Progenitor cell of endocrine pancreas (in vitro differentiated cells): ENCODE results near the gene CCDC146. TPM values are rescaled to one million over a fixed set of nuclear protein-coding genes. Genes with fewer than 3 reads are reported as not detected.
"Not testable (repeated sequence)": the region's sequence is repeated elsewhere in the genome, so short reads cannot be mapped to it uniquely, and the experiment has no call there.

Experiments used
- DNase-seq: peaks from one replicate; pipeline ENCODE4 v3.0.0; 2021; ENCODE audit warnings: low spot score; ENCODE audit not compliant: unreplicated experiment
- H3K27ac Mint-ChIP-seq: 2 replicates; pipeline ENCODE4 v1.8.0; 2021; ENCODE audit warnings: mild to moderate bottlenecking, moderate library complexity, mixed read lengths
- H3K27me3 Mint-ChIP-seq: 2 replicates; pipeline ENCODE4 v1.8.0; 2021; ENCODE audit warnings: mixed read lengths
- H3K36me3 Mint-ChIP-seq: 2 replicates; pipeline ENCODE4 v1.8.0; 2022; ENCODE audit warnings: mixed read lengths; ENCODE audit not compliant: insufficient read depth
- H3K4me1 Mint-ChIP-seq: 2 replicates; pipeline ENCODE4 v1.8.0; 2021; ENCODE audit warnings: low read depth, mixed read lengths
- H3K4me3 Mint-ChIP-seq: 2 replicates; pipeline ENCODE4 v1.8.0; 2021; ENCODE audit warnings: low read depth, mild to moderate bottlenecking, moderate library complexity, mixed read lengths
- H3K9me3 Mint-ChIP-seq: 2 replicates; pipeline ENCODE4 v1.8.0; 2021; ENCODE audit warnings: low read depth, mixed read lengths
- CTCF ChIP-seq: fragments of 200-600 bp; sonication (generic); IDR thresholded peaks from one replicate; pipeline ENCODE4 v1.5.0; 2021; ENCODE audit warnings: antibody characterized with exemption, mild to moderate bottlenecking; ENCODE audit not compliant: unreplicated experiment
- total RNA-seq: library from RNA; stranded (reverse); gene quantifications from 2 replicates; pipeline ENCODE4 v1.2.1, GENCODE V29; 2021

Gene CCDC146
- total RNA-seq, 1 donor from 2014 or later: 14.8 TPM

GRCh38 chr7:77107659-77108058, 14.8 kb upstream of the CCDC146 start:
- H3K36me3 Mint-ChIP-seq, H3K27me3 Mint-ChIP-seq, H3K4me3 Mint-ChIP-seq: not testable (repeated sequence)

GRCh38 chr7:77108362-77108761, 14.1 kb upstream of the CCDC146 start:
- not testable (repeated sequence) for H3K27me3 Mint-ChIP-seq, H3K4me3 Mint-ChIP-seq, DNase-seq, H3K27ac Mint-ChIP-seq, H3K36me3 Mint-ChIP-seq, H3K9me3 Mint-ChIP-seq, H3K4me1 Mint-ChIP-seq

More at GRCh38 chr7:77107659-77108058, 14.8 kb upstream of the CCDC146 start:
- DNase-seq, H3K4me1 Mint-ChIP-seq, H3K27ac Mint-ChIP-seq, H3K9me3 Mint-ChIP-seq: not testable (repeated sequence)

GRCh38 chr7:77112719-77113306, 9.6 kb upstream of the CCDC146 start:
- not testable (repeated sequence) for H3K27ac Mint-ChIP-seq, H3K36me3 Mint-ChIP-seq, H3K4me1 Mint-ChIP-seq, H3K27me3 Mint-ChIP-seq, DNase-seq, H3K4me3 Mint-ChIP-seq, H3K9me3 Mint-ChIP-seq
- TF ChIP-seq CTCF: peak; percentile 59

- H3K9me3 Mint-ChIP-seq, H3K27me3 Mint-ChIP-seq, H3K36me3 Mint-ChIP-seq, H3K27ac Mint-ChIP-seq, H3K4me3 Mint-ChIP-seq, H3K4me1 Mint-ChIP-seq, DNase-seq: not testable (repeated sequence)
These were observed 3.1 kb downstream of the CCDC146 start for GRCh38 chr7:77125486-77125885.

GRCh38 chr7:77127009-77127408, 4.6 kb downstream of the CCDC146 start:
- H3K4me3 Mint-ChIP-seq, DNase-seq, H3K4me1 Mint-ChIP-seq, H3K9me3 Mint-ChIP-seq, H3K36me3 Mint-ChIP-seq, H3K27me3 Mint-ChIP-seq, H3K27ac Mint-ChIP-seq: not testable (repeated sequence)

- H3K27me3 Mint-ChIP-seq, H3K36me3 Mint-ChIP-seq, H3K4me1 Mint-ChIP-seq, H3K27ac Mint-ChIP-seq, DNase-seq, H3K4me3 Mint-ChIP-seq, H3K9me3 Mint-ChIP-seq: not testable (repeated sequence)
These were observed 6.4 kb downstream of the CCDC146 start for GRCh38 chr7:77128582-77129410.

- H3K27me3 Mint-ChIP-seq, H3K27ac Mint-ChIP-seq, DNase-seq, H3K4me3 Mint-ChIP-seq, H3K9me3 Mint-ChIP-seq, H3K4me1 Mint-ChIP-seq, H3K36me3 Mint-ChIP-seq: not testable (repeated sequence)
These were observed 9.4 kb downstream of the CCDC146 start for GRCh38 chr7:77131781-77132180.

GRCh38 chr7:77138668-77139067, 16.3 kb downstream of the CCDC146 start:
- not testable (repeated sequence) for H3K36me3 Mint-ChIP-seq, H3K9me3 Mint-ChIP-seq, H3K27ac Mint-ChIP-seq, H3K27me3 Mint-ChIP-seq, H3K4me1 Mint-ChIP-seq, DNase-seq, H3K4me3 Mint-ChIP-seq

GRCh38 chr7:77140291-77140690, 17.9 kb downstream of the CCDC146 start:
- not testable (repeated sequence) for H3K4me1 Mint-ChIP-seq, H3K4me3 Mint-ChIP-seq, H3K27me3 Mint-ChIP-seq

GRCh38 chr7:77152232-77152631, 29.8 kb downstream of the CCDC146 start:
- H3K9me3 Mint-ChIP-seq, DNase-seq, H3K4me3 Mint-ChIP-seq, H3K27me3 Mint-ChIP-seq, H3K4me1 Mint-ChIP-seq, H3K27ac Mint-ChIP-seq, H3K36me3 Mint-ChIP-seq: not testable (repeated sequence)

More at GRCh38 chr7:77140291-77140690, 17.9 kb downstream of the CCDC146 start:
- H3K36me3 Mint-ChIP-seq, DNase-seq, H3K27ac Mint-ChIP-seq: not testable (repeated sequence)
- H3K9me3 Mint-ChIP-seq: peaks cover 12% of the 10 kb centered on the region

- DNase-seq, H3K27me3 Mint-ChIP-seq, H3K27ac Mint-ChIP-seq, H3K4me1 Mint-ChIP-seq, H3K36me3 Mint-ChIP-seq, H3K4me3 Mint-ChIP-seq, H3K9me3 Mint-ChIP-seq: not testable (repeated sequence)
These were observed 32.6 kb downstream of the CCDC146 start for GRCh38 chr7:77154917-77155464.
